GM21619 (cell line): Measurements from ENCODE around the gene TMC6.
"Not testable (repeated sequence)": the region's sequence is repeated elsewhere in the genome, so short reads cannot be mapped to it uniquely, and the experiment has no call there.

Experiments used
- ATAC-seq: cut with Tn5 transposase; IDR thresholded peaks from one replicate; pipeline ENCODE4 v1.9.1; 2021; ENCODE audit not compliant: unreplicated experiment

The TMC6 gene

DNA sequence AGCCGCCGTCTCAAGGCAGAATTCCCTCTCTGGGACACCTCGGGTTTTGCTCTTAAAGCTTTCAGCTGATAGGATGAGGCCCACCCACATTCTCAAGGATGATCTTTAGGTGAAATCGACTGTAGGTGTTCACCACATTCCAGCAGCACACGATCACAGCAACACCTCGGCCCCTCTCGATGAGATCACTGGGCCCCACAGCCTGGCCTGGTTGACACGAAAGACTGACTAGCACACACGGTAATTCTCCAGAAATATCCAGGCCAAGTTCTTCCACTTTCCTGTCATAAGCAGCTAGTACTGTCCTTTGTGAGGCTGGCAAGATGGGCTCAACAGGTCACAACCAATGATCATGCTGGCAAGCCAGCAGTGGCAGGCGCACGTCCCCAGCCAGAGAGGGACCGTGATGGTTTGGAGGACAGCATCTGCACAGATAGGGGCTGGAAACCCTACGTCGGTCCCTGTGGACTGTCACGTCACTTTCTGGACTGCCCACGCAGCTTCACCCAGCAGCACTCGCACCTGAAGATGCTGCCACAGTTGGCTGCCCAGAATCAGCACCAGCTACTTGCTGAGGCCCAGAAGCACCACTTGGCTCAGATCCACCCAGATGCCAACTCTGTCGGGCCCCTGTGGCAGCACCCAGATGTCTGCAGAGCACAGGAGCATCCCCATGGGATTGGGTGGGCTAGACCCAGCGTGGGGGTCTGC, 17.4 kb downstream of the TMC6 start:
- no peak for ATAC-seq

- no peak for ATAC-seq
Measured at GRCh38 chr17:78110363-78111015, 18.1 kb downstream of the TMC6 start.

GRCh38 chr17:78109489-78109761, 19.1 kb downstream of the TMC6 start:
- ATAC-seq = no peak

DNA sequence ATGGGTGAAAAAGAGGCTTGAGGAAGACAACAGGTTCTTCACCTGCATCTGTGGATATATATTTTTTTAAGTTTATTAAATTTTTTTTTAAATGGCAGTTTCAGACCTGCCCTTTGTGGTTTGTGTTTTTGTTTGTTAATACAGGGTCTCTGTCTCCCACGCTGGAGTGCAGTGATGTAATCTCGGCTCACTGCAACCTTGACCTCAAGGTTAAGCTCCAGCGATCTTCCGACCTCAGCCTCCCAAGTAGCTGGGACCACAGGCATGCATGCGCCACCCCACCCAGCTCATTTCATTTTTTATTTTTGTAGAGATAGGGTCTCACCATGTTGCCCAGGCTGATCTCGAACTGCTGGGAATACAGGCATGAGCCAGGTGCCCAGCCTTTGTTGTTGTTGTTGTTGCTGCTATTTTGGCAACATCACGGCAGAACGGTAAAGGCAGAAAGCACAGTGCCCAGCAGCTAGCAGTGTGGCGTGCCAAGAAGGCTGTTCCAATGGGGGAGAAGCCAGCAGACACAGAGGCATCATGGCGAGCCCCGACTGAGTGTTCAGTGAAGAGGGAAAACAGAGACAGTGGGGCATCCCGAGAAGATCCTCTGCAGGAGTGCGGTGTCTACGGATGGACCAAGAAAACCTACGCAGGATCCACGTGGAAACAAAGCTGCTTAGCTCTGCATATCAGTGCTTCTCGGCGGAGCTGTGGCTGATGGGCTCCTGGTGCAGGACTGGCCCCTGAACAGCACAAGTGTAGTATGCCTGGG, 19.6 kb downstream of the TMC6 start:
- no peak for ATAC-seq

DNA sequence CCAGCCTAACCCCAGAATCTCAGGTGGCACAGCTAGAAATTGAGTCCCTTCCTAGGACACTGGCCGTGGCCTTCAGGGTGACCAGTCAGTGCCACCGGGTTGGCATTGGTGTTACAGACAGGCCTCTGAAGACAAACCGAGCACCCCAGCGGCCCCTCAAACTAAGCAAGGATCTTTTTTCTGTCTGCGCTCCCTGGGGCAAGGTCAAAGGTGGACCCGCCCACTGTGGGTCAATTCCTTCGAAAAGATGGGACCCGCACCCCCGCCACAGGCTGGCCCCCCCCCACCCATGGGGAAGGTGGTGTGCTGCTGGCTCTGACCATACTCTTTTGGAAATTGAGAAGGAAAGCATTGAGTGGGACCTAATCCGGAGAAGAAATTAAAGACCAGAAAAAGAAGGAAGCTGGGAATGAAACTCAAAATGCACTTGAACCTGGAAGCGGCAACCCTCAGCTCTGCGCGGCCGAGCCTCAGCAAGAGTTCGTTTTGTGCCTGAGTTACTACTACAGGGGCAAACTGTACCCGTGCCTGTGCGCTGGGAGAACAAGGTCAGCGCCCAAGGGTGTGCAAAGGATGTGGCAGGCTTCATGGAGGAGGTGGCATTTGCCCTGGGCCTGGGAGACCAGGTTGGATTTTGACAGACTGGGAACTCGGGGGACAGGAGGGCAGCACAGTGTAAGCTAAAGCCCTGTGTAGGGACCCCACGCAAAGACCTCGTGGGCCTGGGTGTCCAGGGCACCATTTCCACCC, 20.4 kb downstream of the TMC6 start:
- no peak for ATAC-seq

- no peak for ATAC-seq
Measured at GRCh38 chr17:78107457-78107856, 21.1 kb downstream of the TMC6 start.

DNA sequence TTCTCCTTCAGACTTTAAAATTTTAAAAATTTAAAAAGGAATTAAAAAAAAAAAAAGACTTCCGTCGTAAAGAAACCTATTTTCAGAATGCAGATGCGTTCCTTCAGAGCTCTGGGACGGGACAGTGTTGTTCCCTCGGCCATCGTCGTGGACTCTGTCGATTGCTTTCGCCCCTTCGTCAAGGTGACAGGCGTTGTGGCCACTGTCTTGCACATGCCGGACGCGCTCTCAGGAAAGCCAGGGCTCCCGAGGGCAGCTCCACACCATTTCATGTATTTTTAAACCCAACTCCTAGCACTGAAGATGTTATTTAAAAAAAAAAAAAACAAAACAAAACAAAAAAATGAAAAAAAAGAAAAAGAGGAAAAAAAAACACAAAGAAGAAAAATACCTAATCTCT, 22.3 kb downstream of the TMC6 start:
- no peak for ATAC-seq

DNA sequence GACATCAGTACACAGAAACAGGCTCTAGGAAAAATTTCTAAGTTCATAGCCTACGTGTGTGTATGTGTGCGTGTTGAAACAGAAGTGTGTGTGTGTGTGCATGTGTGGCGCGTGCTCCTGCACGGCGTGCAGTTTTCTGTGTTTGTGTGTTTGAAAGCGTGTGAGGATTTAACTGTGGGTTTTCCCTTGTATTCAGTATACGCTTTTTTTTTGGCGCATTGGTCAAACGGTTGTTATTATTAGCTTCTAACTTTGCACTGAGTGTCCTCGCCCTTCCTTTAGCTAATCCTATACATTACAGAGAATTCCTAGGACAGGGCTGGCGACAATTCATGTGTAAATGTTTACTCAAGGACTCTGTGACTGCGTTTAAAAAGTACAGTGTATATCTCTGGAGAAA, 23.0 kb downstream of the TMC6 start:
- no peak for ATAC-seq

GRCh38 chr17:78105101-78105500, 23.5 kb downstream of the TMC6 start:
- no peak for ATAC-seq

DNA sequence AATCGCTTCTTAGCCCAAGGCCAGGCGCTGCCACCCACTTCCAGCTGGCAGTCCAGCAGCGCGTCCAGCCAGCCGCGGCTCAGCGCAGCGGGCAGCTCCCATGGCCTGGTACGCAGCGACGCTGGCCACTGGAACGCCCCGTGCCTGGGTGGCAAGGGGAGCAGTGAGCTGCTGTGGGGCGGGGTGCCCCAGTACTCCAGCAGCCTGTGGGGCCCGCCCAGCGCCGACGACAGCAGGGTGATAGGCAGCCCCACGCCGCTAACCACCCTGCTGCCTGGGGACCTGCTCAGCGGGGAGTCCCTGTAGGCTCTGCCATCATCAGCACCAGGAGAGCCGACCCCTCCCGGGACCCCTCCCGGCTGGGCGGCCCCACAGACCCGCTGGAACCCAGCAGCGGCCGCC, 24.0 kb downstream of the TMC6 start:
- no peak for ATAC-seq

GRCh38 chr17:78103311-78103710, 25.2 kb downstream of the TMC6 start:
- no peak for ATAC-seq

DNA sequence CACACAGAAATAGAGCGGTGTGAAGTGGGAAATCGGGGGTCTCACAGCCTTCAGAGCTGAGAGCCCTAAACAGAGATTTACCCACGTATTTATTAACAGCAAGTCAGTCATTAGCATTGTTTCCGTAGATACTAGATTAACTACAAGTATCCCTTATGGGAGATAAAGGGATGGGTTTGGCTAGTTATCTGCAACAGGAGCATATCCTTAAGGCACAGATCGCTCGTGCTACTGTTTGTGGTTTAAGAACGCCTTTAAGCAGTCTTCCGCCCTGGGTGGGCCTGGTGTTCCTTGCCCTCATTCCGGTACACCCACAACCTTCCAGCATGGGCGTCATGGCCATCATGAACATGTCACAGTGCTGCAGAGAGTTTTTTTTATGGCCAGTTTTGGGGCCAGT, 27.0 kb downstream of the TMC6 start:
- ATAC-seq = no peak

DNA sequence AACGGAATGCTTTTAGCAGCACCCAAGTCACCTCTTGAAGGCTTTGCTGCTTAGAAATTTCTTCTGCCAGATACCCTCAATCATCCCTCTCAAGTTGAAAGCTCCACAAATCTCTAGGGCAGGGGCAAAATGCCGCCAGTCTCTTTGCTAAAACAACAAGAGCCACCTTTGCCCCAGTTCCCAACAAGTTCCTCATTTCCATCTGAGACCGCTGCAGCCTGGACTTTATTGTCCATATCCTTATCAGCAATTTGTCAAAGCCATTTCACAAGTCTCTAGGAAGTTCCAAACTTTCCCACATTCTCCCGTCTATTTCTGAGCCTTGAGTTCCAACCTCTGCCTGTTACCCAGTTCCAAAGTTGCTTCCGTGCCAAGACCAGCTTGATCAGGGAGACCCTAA, 27.4 kb downstream of the TMC6 start:
- ATAC-seq = no peak

- ATAC-seq = no peak
Measured at GRCh38 chr17:78096093-78096492, 32.5 kb downstream of the TMC6 start.

- no peak for ATAC-seq
Measured at GRCh38 chr17:78095035-78095434, 33.5 kb downstream of the TMC6 start.

DNA sequence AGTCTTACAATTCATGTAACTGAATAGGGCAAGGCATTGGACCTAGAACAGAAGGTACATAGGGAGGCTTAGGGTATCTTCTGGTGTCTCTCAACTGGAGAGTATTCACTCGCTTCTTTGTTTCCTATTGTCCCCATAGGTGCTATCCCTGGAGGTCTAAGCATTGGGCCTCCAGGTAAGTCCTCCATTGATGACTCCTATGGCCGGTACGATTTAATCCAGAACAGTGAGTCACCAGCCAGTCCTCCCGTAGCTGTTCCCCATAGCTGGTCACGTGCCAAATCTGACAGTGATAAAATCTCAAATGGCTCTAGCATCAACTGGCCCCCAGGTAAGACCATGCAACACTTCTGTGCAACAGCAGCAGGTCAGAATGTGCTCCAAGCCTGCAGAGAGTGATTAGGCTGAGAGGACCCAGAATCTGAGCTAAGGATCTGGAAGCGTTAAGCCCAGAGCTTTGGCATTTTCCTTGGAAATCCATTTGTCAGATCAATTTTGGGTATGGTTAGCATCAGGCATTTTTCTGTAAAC, 35.7 kb downstream of the TMC6 start:
- ATAC-seq = no peak

DNA sequence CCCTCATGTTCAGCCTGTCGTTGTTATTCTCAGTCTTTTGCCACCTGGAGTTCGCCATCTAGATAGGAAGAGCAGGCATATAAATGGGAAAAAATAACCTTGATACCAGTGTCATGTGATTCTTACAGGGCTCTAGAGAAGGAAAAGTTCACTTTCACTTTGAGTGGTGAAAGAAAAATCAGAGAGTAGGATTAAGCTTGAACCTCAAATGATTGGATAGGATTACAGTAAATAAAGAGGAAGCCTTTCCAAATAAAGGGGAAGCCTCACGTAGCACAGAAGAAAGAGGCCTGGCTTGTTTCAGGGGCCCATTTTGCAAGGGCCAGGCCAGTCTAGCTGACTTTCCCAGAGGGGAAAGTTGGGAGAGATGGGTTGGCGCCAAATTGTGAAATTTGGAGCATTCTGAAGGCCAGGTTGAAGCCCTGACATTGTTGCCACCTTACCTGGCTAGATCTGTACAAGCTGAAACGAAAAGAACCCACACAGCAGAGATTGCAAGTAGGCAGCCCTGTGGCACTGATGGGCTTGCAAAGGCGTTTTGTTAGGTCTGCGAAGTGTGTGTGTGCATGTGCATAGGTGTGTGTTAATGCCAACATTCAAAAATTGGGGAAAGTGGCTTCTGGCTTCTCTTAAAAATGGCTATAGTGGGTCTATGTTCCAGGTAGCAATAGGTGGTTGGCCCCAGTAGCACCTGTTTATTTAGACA, 38.8 kb downstream of the TMC6 start:
- ATAC-seq = no peak

DNA sequence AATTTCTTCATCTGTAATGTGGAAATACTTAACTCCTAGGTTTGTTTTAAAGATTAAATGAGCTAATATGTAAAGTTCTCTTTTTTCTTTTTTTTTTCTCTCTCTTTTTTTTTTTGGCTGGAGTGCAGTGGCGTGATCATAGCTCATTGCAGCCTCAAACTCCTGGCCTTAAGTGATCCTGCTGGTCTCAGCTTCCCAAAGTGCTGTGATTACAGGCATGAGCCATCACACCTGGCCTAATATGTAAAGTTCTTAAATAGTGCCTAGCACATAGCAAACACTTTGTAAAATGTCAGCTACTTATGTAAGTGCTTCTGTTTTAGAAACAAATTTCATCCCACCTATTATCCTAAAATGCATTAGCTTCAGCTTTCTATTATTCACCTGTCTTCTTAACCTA, 40.0 kb downstream of the TMC6 start:
- ATAC-seq = no peak

DNA sequence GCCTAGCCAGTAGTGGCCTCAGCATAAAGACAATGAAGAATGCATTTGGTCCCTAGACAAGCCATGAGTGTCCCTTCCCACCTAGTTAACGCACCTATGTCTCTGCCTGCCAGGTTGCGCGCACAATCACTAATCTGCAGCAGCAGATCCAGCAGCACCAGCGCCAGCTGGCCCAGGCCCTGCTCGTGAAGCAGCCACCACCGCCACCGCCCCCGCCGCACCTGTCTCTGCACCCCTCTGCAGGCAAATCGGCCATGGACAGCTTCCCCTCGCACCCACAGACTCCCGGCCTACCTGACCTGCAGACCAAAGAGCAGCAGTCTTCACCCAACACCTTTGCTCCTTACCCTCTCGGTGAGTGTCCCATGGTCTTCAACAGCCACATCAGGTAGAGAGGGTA, 41.8 kb downstream of the TMC6 start:
- no peak for ATAC-seq

GRCh38 chr17:78082988-78083387, 45.6 kb downstream of the TMC6 start:
- ATAC-seq = no peak

- not testable (repeated sequence) for ATAC-seq
Measured at GRCh38 chr17:78082355-78082872, 46.1 kb downstream of the TMC6 start.
